Smooth muscle cell (in vitro differentiated cells): ENCODE measurements around the gene MARCOL. TPM values are rescaled to one million over a fixed set of nuclear protein-coding genes. Genes with fewer than 3 reads are reported as not detected.
"Not testable (repeated sequence)": the region's sequence is repeated elsewhere in the genome, so short reads cannot be mapped to it uniquely, and the experiment has no call there.

Experiments used
- DNase-seq: peaks from one replicate; lab custom pipeline; 2025; ENCODE audit not compliant: unreplicated experiment; lab: John Stamatoyannopoulos, UW
- H2AFZ ChIP-seq: fragments of 200-600 bp; sonication (generic); 2 replicates; pipeline ENCODE4 v1.6.0; 2016; ENCODE audit warnings: antibody characterized with exemption, low read depth, mild to moderate bottlenecking
- H3F3A ChIP-seq: fragments of 200-600 bp; sonication (generic); 2 replicates; pipeline ENCODE4 v1.6.0; 2017; ENCODE audit warnings: antibody characterized with exemption, low read depth
- H3K27ac ChIP-seq: fragments of 200-600 bp; sonication (generic); 2 replicates; pipeline ENCODE4 v1.5.1; 2016; ENCODE audit warnings: low read depth, mild to moderate bottlenecking
- H3K27me3 ChIP-seq: fragments of 200-600 bp; sonication (generic); 2 replicates; pipeline ENCODE4 v1.6.1; 2016; ENCODE audit warnings: low read depth, mild to moderate bottlenecking
- H3K36me3 ChIP-seq: fragments of 200-600 bp; sonication (generic); 2 replicates; pipeline ENCODE4 v1.5.1; 2016; ENCODE audit warnings: low read depth
- H3K4me1 ChIP-seq: fragments of 200-600 bp; sonication (generic); 2 replicates; pipeline ENCODE4 v1.5.1; 2016; ENCODE audit warnings: low read depth
- H3K4me2 ChIP-seq: fragments of 200-600 bp; sonication (generic); 2 replicates; pipeline ENCODE4 v1.6.0; 2016; ENCODE audit warnings: mild to moderate bottlenecking
- H3K4me3 ChIP-seq: fragments of 200-600 bp; sonication (generic); 2 replicates; pipeline ENCODE4 v1.5.1; 2016; ENCODE audit warnings: mild to moderate bottlenecking
- H3K79me2 ChIP-seq: fragments of 200-600 bp; sonication (generic); 2 replicates; pipeline ENCODE4 v1.6.0; 2016; ENCODE audit warnings: low read depth, mild to moderate bottlenecking
- H3K9ac ChIP-seq: fragments of 200-600 bp; sonication (generic); 2 replicates; pipeline ENCODE4 v1.6.0; 2016; ENCODE audit warnings: low read depth
- H3K9me3 ChIP-seq: fragments of 200-600 bp; sonication (generic); replicated peaks from 2 replicates; pipeline ENCODE4 v1.5.1; 2016; ENCODE audit warnings: low read depth
- H4K20me1 ChIP-seq: fragments of 200-600 bp; sonication (generic); 2 replicates; pipeline ENCODE4 v1.6.0; 2016; ENCODE audit warnings: low read depth
- CTCF ChIP-seq: fragments of 200-600 bp; sonication (generic); IDR thresholded peaks from 2 replicates; pipeline ENCODE4 v1.5.1; 2017; ENCODE audit warnings: borderline replicate concordance, mild to moderate bottlenecking, antibody characterized with exemption; ENCODE audit not compliant: insufficient read depth, poor library complexity, severe bottlenecking
- WGBS: methylation state at CpG from one replicate; pipeline ENCODE4 v1.1.7; 2016; ENCODE audit warnings: low lambda C conversion rate; 5-methylcytosine and 5-hydroxymethylcytosine counted together
- polyA plus RNA-seq: library from polyadenylated mRNA; unstranded; fragments of >200 nt; fragmentation: Nextera tagmentation; extraction: Ambion mirVana; gene quantifications from 2 replicates; pipeline ENCODE4 v1.2.1, GENCODE V29; 2016
- total RNA-seq: library from RNA; depleted of rRNA; stranded (reverse); fragments of >200 nt; gene quantifications from 2 replicates; pipeline ENCODE4 v1.2.3, GENCODE V29; 2014

The MARCOL gene
- total and polyA plus RNA-seq, 2 experiments from 2014 or later = 1.2 TPM; not detected in 1

GRCh38 chr5:148259288-148259687 is 21.0 kb downstream of the MARCOL start:
- Histone ChIP-seq H3K9me3 (no peaks in the 10 kb centered on the region), H3K79me2 (no peaks in the 10 kb centered on the region), H4K20me1 (no peaks in the 10 kb centered on the region), H3K27ac (no peak overlapping the region), H3K4me1 (no peaks in the 10 kb centered on the region), H3K36me3 (no peaks in the 10 kb centered on the region), H3K4me2 (no peak overlapping the region), H2AFZ (no peak overlapping the region), H3K27me3 (no peaks in the 10 kb centered on the region), H3F3A (no peaks in the 10 kb centered on the region), H3K9ac (no peak overlapping the region), H3K4me3 (no peak overlapping the region)
- no peak for TF ChIP-seq CTCF
- no peak for DNase-seq
- 73% methylated on average over 2 of the region's 2 CpGs for WGBS

- Histone ChIP-seq H2AFZ (no peak overlapping the region), H3K9me3 (no peaks in the 10 kb centered on the region), H3K9ac (no peak overlapping the region), H3K4me3 (no peak overlapping the region), H3F3A (no peaks in the 10 kb centered on the region), H3K27me3 (no peaks in the 10 kb centered on the region), H3K79me2 (no peaks in the 10 kb centered on the region), H4K20me1 (no peaks in the 10 kb centered on the region), H3K4me2 (no peak overlapping the region), H3K4me1 (no peaks in the 10 kb centered on the region), H3K27ac (no peak overlapping the region), H3K36me3 (no peaks in the 10 kb centered on the region)
- DNase-seq = no peak
- TF ChIP-seq CTCF = no peak
Observed at GRCh38 chr5:148261221-148261620, 22.9 kb downstream of the MARCOL start.

GRCh38 chr5:148267962-148268361 is 29.6 kb downstream of the MARCOL start:
- TF ChIP-seq CTCF = no peak
- Histone ChIP-seq H3K4me2 (no peak overlapping the region), H3F3A (no peaks in the 10 kb centered on the region), H3K9ac (no peak overlapping the region), H3K4me1 (no peaks in the 10 kb centered on the region), H3K27ac (no peak overlapping the region), H4K20me1 (no peaks in the 10 kb centered on the region), H3K36me3 (no peaks in the 10 kb centered on the region), H3K4me3 (no peak overlapping the region), H3K79me2 (no peaks in the 10 kb centered on the region), H3K27me3 (no peaks in the 10 kb centered on the region), H3K9me3 (no peaks in the 10 kb centered on the region), H2AFZ (peak overlapping the region; percentile 77)
- no peak for DNase-seq
- 64% methylated on average over 3 of the region's 3 CpGs for WGBS

- WGBS = 41% methylated on average over 4 of the region's 4 CpGs
- no peak for DNase-seq
- peak within 1 kb of the TSS; percentile 77 for H2AFZ ChIP-seq
Observed at GRCh38 chr5:148268566-148268965, 30.2 kb downstream of the MARCOL start, which contains the start of gene SPINK13. TSS of gene SPINK13 (plus strand) at chr5:148268794. CDS start at chr5:148270073, 1,279 bp downstream.

GRCh38 chr5:148275129-148275528 is 36.8 kb downstream of the MARCOL start:
- 91% methylated on average over 2 of the region's 2 CpGs for WGBS
- not testable (repeated sequence) for H4K20me1 ChIP-seq, H3K4me1 ChIP-seq, H3K9ac ChIP-seq, H3F3A ChIP-seq, H3K9me3 ChIP-seq, H3K4me2 ChIP-seq, H3K27ac ChIP-seq, H3K36me3 ChIP-seq, H2AFZ ChIP-seq, DNase-seq, H3K79me2 ChIP-seq, H3K4me3 ChIP-seq, H3K27me3 ChIP-seq

More at GRCh38 chr5:148268566-148268965, 30.2 kb downstream of the MARCOL start, which contains the start of gene SPINK13:
- Histone ChIP-seq H3K4me3 (no peak within 1 kb of the TSS), H3K27me3 (no peaks in the 10 kb centered on the region), H3K79me2 (no peaks in the 10 kb centered on the region), H3F3A (no peaks in the 10 kb centered on the region), H3K27ac (peak within 1 kb of the TSS; percentile 33), H3K9ac (no peak within 1 kb of the TSS), H4K20me1 (no peaks in the 10 kb centered on the region), H3K9me3 (no peaks in the 10 kb centered on the region), H3K4me1 (no peaks in the 10 kb centered on the region), H3K36me3 (no peaks in the 10 kb centered on the region), H3K4me2 (peak within 1 kb of the TSS; percentile 37)
- no peak for TF ChIP-seq CTCF

- H3K4me2 ChIP-seq = peak overlapping the region; percentile 28
- not testable (repeated sequence) for H3K9ac ChIP-seq, H3K4me1 ChIP-seq, H3K79me2 ChIP-seq, H2AFZ ChIP-seq, DNase-seq, H3K27me3 ChIP-seq, H4K20me1 ChIP-seq, H3K36me3 ChIP-seq, H3K27ac ChIP-seq, H3F3A ChIP-seq, H3K9me3 ChIP-seq, H3K4me3 ChIP-seq
- 22% methylated on average over 5 of the region's 5 CpGs for WGBS
Observed at GRCh38 chr5:148280893-148281292, 42.6 kb downstream of the MARCOL start.
